Cardiac fibroblast (primary cell): ENCODE measurements around the gene LOXL3.

Experiments used
- DNase-seq, 2 donors: peaks; one replicate each; pipeline versions ENCODE4 v3.0.0 to v3.0.0-alpha.2; 2010; ENCODE audit warnings: low read depth in 2 of 2
- H3K4me3 ChIP-seq, 2 donors: replicated peaks in 1 of 2; 1 replicate in 1 of 2; 2 replicates in 1 of 2; pipeline ENCODE4 v1.5.1; 2011; ENCODE audit warnings: low read depth in 2 of 2, low read length in 2 of 2, mild to moderate bottlenecking in 2 of 2, moderate library complexity in 1 of 2
- CTCF ChIP-seq: IDR thresholded peaks from one replicate; pipeline ENCODE4 v1.5.1; 2011; ENCODE audit warnings: low read depth, mild to moderate bottlenecking, low read length, inconsistent platforms

The LOXL3 gene

GRCh38 chr2:74496997-74497776 lies 56.6 kb downstream of the LOXL3 start:
- no peak overlapping the region for H3K4me3 ChIP-seq
- DNase-seq = no peak
- TF ChIP-seq CTCF = no peak

- no peak for TF ChIP-seq CTCF
- H3K4me3 ChIP-seq = no peak overlapping the region
- DNase-seq = no peak
Observed at GRCh38 chr2:74495440-74495839, 58.3 kb downstream of the LOXL3 start.

GRCh38 chr2:74493546-74493945 lies 60.2 kb downstream of the LOXL3 start:
- no peak for TF ChIP-seq CTCF
- DNase-seq = peak in 1 of 2 donors; percentile 27
- no peak overlapping the region for H3K4me3 ChIP-seq

- TF ChIP-seq CTCF = no peak
- no peak overlapping the region for H3K4me3 ChIP-seq
- DNase-seq = no peak
Observed at GRCh38 chr2:74491648-74492544, 61.8 kb downstream of the LOXL3 start.

- DNase-seq = no peak
- TF ChIP-seq CTCF = no peak
- no peak overlapping the region for H3K4me3 ChIP-seq
Observed at GRCh38 chr2:74489906-74490305, 63.8 kb downstream of the LOXL3 start.

- TF ChIP-seq CTCF = no peak
- H3K4me3 ChIP-seq = no peak overlapping the region
- no peak for DNase-seq
Observed at GRCh38 chr2:74488643-74489481, 64.9 kb downstream of the LOXL3 start.
